WTC11 (cell line): Measurements from ENCODE around the gene BRICD5.

Experiments used
- ATF1 ChIP-seq: sonication (generic); formaldehyde crosslinking; IDR thresholded peaks from 2 replicates; pipeline ENCODE4 v1.8.1; 2023; ENCODE audit warnings: mild to moderate bottlenecking, moderate library complexity, missing genetic modification reagents
- HMGA2 ChIP-seq: fragments of 250-450 bp; sonication (Bioruptor Pico); IDR thresholded peaks from 2 replicates; pipeline ENCODE4 v1.4.0; 2021; ENCODE audit warnings: mild to moderate bottlenecking, moderate library complexity
- IRF2 ChIP-seq: sonication (generic); formaldehyde crosslinking; IDR thresholded peaks from 2 replicates; pipeline ENCODE4 v1.8.0; 2022; ENCODE audit warnings: low read depth, missing genetic modification reagents, borderline replicate concordance
- TEAD1 ChIP-seq: sonication (generic); formaldehyde crosslinking; IDR thresholded peaks from 2 replicates; pipeline ENCODE4 v1.8.0; 2022; ENCODE audit warnings: mild to moderate bottlenecking, missing genetic modification reagents
- ZNF138 ChIP-seq: sonication (generic); formaldehyde crosslinking; conservative IDR thresholded peaks from 2 replicates; pipeline ENCODE4 v1.8.1; 2022; ENCODE audit warnings: mild to moderate bottlenecking, moderate library complexity, missing genetic modification reagents
- ZNF263 ChIP-seq: sonication (generic); formaldehyde crosslinking; IDR thresholded peaks from 2 replicates; pipeline ENCODE4 v1.8.1; 2022; ENCODE audit warnings: low read depth, mild to moderate bottlenecking, moderate library complexity, missing genetic modification reagents
- TF ChIP-seq, protein P1 (sequence below): sonication (generic); formaldehyde crosslinking; IDR thresholded peaks from 2 replicates; pipeline ENCODE4 v1.8.0; 2022; ENCODE audit warnings: mild to moderate bottlenecking, missing genetic modification reagents
- TF ChIP-seq, protein P2 (sequence below): fragments of 200-600 bp; IDR thresholded peaks from 2 replicates; pipeline ENCODE4 v1.8.0; 2022; ENCODE audit warnings: antibody characterized with exemption
- TF ChIP-seq, protein P3 (sequence below): sonication (generic); formaldehyde crosslinking; IDR thresholded peaks from 2 replicates; pipeline ENCODE4 v1.8.1; 2022; ENCODE audit warnings: mild to moderate bottlenecking, moderate library complexity, missing genetic modification reagents
- TF ChIP-seq, protein P4 (sequence below): sonication (generic); formaldehyde crosslinking; IDR thresholded peaks from 2 replicates; pipeline ENCODE4 v1.8.0; 2022; ENCODE audit warnings: mild to moderate bottlenecking, missing genetic modification reagents
- TF ChIP-seq, protein P5 (sequence below): fragments of 250-450 bp; sonication (Bioruptor Pico); IDR thresholded peaks from 2 replicates; pipeline ENCODE4 v1.8.0; 2021; ENCODE audit warnings: mild to moderate bottlenecking
- TF ChIP-seq, protein P6 (sequence below): sonication (generic); formaldehyde crosslinking; IDR thresholded peaks from 2 replicates; pipeline ENCODE4 v1.8.1; 2023; ENCODE audit warnings: mild to moderate bottlenecking, missing genetic modification reagents, moderate library complexity

DNA sequence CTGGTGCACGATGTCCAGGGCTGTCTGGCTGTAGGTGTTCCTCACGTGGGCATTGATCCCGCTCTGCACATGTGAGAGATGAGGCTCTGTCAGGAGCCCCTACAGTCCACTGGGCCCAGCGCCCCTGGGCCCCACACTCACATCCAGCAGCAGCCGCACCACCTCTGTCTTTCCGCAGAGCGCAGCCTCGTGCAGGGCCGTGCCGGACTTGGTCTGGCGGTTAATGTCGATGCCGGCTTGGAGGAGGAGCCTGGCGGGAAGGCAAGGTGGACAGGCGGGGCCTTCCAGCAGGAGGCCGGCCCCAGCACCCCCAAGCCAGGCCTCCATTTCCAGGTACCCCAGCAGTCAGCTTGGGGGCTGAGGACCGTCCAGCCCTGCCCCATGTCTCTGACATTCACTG is 23.5 kb downstream of the BRICD5 start:
- TF ChIP-seq HMGA2 (CRISPR knock-in tag) = no peak
- TF ChIP-seq IRF2 (CRISPR knock-in tag) = no peak
- TF ChIP-seq, protein P1, sequence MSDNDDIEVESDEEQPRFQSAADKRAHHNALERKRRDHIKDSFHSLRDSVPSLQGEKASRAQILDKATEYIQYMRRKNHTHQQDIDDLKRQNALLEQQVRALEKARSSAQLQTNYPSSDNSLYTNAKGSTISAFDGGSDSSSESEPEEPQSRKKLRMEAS (CRISPR knock-in tag) = no peak
- TF ChIP-seq, protein P2, sequence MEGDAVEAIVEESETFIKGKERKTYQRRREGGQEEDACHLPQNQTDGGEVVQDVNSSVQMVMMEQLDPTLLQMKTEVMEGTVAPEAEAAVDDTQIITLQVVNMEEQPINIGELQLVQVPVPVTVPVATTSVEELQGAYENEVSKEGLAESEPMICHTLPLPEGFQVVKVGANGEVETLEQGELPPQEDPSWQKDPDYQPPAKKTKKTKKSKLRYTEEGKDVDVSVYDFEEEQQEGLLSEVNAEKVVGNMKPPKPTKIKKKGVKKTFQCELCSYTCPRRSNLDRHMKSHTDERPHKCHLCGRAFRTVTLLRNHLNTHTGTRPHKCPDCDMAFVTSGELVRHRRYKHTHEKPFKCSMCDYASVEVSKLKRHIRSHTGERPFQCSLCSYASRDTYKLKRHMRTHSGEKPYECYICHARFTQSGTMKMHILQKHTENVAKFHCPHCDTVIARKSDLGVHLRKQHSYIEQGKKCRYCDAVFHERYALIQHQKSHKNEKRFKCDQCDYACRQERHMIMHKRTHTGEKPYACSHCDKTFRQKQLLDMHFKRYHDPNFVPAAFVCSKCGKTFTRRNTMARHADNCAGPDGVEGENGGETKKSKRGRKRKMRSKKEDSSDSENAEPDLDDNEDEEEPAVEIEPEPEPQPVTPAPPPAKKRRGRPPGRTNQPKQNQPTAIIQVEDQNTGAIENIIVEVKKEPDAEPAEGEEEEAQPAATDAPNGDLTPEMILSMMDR = no peak
- no peak for TF ChIP-seq ZNF263 (CRISPR knock-in tag)
- TF ChIP-seq, protein P3, sequence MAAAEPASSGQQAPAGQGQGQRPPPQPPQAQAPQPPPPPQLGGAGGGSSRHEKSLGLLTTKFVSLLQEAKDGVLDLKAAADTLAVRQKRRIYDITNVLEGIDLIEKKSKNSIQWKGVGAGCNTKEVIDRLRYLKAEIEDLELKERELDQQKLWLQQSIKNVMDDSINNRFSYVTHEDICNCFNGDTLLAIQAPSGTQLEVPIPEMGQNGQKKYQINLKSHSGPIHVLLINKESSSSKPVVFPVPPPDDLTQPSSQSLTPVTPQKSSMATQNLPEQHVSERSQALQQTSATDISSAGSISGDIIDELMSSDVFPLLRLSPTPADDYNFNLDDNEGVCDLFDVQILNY = no peak
- TF ChIP-seq ZNF138 = no peak
- no peak for TF ChIP-seq TEAD1 (CRISPR knock-in tag)
- TF ChIP-seq, protein P4, sequence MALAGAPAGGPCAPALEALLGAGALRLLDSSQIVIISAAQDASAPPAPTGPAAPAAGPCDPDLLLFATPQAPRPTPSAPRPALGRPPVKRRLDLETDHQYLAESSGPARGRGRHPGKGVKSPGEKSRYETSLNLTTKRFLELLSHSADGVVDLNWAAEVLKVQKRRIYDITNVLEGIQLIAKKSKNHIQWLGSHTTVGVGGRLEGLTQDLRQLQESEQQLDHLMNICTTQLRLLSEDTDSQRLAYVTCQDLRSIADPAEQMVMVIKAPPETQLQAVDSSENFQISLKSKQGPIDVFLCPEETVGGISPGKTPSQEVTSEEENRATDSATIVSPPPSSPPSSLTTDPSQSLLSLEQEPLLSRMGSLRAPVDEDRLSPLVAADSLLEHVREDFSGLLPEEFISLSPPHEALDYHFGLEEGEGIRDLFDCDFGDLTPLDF (CRISPR knock-in tag) = no peak
- TF ChIP-seq, protein P5, sequence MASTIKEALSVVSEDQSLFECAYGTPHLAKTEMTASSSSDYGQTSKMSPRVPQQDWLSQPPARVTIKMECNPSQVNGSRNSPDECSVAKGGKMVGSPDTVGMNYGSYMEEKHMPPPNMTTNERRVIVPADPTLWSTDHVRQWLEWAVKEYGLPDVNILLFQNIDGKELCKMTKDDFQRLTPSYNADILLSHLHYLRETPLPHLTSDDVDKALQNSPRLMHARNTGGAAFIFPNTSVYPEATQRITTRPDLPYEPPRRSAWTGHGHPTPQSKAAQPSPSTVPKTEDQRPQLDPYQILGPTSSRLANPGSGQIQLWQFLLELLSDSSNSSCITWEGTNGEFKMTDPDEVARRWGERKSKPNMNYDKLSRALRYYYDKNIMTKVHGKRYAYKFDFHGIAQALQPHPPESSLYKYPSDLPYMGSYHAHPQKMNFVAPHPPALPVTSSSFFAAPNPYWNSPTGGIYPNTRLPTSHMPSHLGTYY (CRISPR knock-in tag) = no peak
- TF ChIP-seq, protein P6, sequence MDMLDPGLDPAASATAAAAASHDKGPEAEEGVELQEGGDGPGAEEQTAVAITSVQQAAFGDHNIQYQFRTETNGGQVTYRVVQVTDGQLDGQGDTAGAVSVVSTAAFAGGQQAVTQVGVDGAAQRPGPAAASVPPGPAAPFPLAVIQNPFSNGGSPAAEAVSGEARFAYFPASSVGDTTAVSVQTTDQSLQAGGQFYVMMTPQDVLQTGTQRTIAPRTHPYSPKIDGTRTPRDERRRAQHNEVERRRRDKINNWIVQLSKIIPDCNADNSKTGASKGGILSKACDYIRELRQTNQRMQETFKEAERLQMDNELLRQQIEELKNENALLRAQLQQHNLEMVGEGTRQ (CRISPR knock-in tag) = no peak
- no peak for TF ChIP-seq ATF1 (CRISPR knock-in tag)
